Stimulated activated CD4-positive, alpha-beta T cell treated with anti-CD3 and anti-CD28 coated beads, Interleukin-12 subunit alpha, Interleukin-12 subunit beta, amount 100 ng/mL, for 24 hours (primary cell): Measurements from ENCODE around the gene SMURF2.

Source experiments
- DNase-seq, 2 experiments: peaks; one replicate each; pipeline ENCODE4 v3.0.0-alpha.2; 2020; ENCODE audit warnings: low read depth in 2 of 2

The SMURF2 gene

DNA sequence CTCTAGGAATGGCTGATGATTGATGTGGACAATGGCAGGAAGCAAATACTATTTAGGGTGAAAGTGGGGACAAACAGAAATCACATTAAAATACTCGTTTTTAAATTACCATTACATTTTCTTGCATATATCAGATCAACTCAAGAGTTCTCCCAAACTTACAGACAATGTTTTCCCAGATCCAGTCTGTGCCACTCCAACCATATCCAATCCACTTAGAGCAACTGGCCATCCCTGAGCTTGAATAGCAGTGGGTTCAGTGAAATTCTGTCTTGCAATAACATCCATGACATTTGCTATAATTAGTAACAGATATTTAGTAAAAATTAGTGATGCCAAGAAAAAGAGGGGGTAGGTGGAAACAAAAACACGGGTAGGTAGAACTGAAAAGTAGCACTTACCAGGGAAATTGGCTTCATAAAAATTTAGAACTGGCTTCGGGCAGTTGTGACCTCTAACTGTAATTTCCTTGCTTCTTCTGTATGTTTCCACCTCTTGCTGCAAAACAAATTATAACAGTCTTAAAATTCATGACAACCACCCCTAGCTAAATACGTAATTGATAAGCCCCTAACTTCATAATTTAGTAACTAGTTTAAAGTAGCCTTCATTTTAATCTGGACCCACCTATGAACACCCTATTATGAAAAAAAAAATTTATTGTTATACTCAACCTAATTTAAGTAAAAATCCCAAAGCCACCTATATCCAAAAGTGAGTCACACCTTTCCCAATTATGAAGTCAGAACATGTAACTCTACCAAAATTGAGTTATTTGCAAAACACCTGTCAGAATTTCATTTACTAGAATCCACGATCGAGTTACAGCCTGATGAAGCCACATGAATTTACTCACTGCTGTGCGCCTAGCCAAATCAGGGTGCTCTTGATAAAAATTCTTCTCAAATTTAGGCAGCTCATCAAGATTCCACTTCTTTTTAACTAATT, 158.0 kb downstream of the SMURF2 start:
- DNase-seq, result no peak

DNA sequence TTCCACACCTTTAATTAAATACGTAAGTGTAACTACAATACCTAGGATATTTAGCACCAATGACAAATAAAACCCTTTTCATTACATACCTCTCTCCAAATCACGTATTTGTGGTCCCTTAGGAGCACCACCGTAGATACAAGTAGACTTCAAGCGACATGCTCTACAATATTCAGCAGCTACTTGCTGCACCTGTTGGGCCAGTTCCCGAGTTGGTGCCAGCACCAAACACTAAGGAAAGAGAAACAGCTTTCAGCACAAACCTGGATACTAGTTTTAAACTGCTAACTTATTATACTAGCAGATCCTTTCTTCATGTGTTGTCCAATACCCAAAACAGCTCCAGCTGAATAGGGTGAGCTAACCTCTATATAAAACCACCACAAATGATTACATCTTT, 158.8 kb downstream of the SMURF2 start:
- DNase-seq, result no peak

DNA sequence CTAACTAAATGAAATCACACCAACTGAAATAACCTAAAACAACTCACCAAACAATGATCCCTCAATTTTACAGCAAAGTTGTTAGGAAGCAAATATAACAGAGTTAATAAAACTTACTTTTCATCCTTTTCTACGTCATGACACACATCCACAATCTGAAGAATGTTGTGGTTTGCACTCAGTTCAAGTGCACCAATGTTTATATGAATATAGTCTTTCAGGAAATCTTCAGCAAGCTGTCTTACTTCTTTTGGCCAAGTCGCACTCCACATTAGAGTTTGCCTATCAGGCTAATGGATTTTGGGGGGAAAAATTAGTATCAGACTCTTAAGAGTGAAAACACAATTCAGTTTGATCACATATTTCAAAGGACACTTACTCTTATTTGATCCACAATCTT, 159.3 kb downstream of the SMURF2 start:
- no peak for DNase-seq

DNA sequence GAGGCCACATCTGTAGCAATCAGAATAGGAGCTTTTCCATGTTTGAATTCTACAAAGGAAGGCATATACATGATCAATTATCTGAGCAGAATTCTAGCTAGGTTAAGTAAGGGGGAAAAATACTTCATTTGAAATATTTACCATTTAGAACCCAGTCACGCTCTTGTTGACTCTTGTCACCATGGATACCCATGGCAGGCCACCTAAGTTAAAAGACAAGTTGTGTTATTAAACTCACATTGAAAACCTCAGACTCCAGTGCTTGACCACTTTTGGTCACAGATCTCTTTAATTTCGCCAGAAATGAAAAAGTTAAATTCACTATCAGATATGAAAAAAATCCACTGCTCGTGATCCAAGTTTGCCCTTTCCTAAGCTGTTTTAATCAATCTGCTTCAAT, 160.1 kb downstream of the SMURF2 start:
- no peak for DNase-seq

DNA sequence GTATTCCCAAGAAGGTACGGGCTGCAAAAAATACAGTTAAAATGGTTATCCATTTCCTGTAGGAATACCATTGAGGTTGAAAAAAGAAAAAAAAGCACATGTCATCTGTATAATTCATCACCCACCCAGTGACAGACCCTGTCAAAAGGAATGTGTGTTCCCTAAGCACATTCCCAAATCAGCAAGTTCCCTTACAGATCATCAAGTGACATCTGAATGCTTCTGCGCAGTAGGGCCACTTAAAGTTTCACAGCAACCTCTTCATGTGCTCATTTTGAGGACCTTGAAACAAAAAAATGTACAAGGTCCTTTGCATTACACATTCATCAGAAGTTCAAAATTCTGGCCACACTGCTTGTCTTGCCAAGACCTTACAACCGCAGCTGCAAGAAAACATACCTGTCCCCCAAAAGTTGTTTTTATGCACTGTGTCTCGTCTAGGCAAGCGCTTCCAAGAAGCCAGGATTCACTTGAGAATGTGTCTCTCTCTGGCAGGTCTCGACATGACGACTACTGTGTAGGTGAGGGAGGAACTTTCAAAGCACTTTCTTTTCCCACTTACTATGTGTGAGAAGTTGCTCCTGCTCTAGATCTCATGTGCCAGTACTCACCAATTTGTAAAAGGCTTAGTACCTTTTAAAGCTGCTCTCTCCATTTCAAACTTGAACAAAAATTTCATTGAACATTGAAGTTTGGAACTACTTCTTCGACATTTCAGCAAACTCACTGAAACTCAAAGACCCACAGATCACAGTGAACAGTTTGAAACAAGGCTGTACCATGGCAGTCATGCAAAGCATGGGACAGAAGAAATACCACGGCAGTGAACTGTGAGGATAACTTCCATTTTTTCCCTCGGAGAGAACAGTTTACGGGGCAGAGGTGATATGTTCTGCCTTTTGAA, 161.0 kb downstream of the SMURF2 start:
- no peak for DNase-seq

DNA sequence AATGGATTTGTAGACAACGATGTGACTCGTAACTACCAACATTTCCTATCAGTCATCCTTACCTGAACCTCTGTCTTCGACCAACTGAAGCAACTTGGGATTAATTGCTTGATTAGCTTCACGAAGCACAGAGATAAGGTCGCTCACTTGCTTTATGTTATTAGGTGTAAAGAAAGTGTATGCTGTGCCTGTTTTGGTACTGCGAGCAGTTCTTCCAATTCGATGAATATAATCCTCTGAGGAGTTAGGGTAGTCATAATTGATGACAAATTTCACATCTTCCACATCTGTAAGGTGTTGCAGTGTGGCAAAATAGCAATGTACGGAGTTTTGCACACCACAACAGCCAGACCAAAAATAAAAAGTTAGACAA, 161.6 kb downstream of the SMURF2 start:
- no peak for DNase-seq

DNA sequence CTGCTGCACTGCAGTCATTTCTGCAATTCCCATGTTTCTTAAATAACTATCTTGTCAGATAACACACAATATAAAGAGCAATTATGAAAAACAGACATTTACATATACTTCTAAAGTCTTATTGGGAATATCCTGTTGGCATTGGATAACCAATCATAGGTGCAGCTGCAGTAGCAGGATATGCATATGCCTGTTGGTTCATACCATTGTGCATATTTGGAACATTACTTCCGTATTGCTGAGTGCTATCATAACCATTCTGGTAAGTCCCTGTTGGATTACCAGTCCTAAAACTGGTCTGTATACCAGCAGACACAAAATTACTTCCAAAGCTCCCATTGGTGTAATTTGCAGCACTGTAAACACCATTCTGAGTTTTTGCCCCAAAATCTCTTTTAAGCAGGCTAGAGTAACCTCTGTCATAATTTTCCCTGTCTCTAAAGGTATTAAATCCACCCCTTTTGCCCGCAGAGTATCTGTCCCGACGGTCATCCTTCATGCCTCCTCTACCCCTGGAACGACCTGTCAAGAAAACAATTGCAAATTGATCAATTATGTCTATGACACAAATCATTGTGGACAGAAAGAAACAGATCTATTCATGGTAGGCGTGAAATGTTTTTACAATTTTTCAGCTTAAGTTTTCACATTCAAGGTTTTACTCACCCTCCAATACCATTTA, 162.2 kb downstream of the SMURF2 start:
- DNase-seq, result no peak

DNA sequence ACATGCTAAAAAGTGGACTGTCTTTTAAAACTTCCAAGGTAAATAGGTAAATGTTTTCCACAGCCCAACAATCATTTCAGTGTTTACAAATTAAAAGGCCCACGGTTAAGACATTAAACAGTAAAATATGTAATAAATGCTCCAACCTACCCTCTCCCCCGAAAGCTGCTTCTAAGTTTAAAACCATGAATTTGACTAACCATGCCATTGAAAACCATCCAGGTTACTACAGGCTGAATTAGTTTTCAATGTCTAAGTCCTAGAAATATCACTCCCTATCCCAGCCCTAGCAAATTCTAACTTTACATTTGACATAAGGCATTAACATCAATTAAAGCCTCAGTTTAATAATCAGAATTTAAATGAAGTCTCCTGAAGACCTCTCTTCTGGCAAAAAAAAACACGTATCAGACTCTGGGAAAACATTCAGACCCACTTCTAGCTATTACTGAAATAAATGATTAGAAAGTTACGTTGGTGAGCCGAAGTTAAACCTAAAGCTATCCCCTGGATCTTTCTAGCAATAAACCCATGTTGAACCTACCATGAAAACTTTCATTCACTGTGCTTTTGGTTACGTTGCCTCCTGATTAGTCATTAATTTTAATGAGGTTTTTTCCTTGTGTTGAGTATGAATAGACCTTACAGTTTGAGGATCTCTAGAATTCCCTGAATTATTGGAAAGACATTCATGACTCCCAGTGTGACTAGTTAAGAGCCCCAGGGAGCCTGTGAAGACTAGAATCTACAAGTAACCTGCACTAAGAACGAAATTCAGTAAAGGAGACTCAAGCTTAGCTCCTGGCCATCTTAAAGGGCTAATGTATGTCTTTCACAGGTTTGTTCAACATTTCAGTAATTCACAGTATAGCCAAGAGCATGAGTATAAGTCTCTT, 163.6 kb downstream of the SMURF2 start:
- no peak for DNase-seq

DNA sequence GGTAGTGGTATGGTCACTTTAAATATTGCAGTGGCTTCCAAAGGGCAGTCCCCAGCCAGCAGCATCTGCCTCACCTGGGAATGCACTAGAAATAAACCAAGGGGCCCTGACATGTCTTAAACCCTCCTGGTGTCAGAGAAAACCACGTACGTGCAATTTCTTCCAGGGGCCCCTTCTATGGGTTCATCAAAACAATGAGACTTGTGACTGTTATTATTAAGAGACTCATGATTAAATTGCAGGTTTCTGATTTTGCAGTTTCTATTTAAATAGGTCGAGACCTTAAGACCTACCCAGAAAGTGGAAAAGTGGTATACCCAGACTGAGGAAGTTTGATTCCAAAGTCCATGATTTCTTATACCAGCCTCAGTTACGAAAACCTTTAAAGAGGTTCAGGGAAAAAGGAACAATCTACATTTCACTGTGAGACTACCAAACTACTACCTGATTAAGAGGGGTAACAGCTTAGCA, 164.5 kb downstream of the SMURF2 start:
- no peak for DNase-seq

DNA sequence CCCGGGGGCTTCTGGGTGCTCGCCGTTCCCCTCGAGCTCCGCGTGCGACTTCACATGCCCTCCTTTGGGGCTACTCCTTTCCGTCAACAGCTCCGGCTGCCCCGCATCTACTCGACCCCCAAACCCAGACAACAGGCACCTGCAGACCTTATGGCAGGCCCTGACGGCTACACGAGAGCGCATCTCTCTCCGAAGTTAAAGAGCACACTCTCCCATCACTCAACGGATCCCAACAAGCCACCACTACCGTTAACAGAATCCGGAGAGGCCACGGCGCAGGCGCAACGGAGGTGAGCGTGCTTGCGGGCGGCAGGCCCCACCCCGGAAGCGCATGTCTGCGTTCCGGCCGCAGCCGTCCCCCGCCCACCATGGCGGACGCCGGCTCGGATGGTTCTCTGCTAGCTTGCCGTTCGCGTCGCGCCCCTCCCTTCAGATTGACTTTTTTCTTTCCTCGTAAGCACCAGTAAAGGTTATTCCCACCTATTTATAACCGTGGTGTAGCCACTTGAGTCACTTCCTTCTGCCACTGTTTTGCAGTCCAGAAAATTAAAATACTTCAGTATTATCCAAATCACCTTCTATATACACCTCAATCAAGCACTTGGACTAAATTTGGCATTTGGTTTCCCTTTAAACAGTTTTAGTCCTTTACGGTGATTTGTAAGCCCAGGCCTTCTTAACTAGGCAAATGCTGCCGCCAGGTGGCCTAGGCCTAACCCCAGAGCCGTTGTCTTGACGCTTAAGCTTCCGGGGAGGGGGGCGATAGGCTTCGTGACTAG, 165.1 kb downstream of the SMURF2 start, which contains the start of gene POLG2:
Gene POLG2 (minus strand): TSS at position 269 of the 779 bp plus-strand sequence. CDS start 86 bp downstream, at position 183.
- DNase-seq, result peak; percentile 86 to 90

DNA sequence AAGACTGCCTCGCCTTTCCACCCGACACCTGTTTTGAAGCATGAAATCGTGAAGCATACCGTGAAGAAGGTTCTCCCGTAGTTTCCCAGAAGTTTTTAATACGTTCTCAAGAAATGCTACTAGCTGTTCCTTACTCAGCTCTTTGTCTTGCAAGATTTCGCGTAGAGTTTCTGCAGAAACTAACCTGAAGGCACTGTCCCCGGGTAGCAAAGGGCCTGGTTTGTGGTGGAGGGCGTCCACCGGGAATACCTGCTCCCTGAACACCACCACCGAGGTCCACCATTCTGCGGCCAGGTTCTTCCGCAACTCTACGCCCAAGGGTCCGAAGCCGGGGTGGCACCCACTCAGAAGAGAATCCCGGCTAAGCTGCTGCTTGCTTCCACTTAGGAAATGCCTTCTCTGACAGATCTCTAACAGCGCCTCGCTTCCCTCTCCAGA, 165.7 kb downstream of the SMURF2 start:
- DNase-seq, result no peak
